GM19452 (cell line): ENCODE measurements around the gene SUFU.

Experiments used
- ATAC-seq: cut with Tn5 transposase; IDR thresholded peaks from one replicate; pipeline ENCODE4 v1.9.1; 2021; ENCODE audit not compliant: unreplicated experiment

SUFU gene

DNA sequence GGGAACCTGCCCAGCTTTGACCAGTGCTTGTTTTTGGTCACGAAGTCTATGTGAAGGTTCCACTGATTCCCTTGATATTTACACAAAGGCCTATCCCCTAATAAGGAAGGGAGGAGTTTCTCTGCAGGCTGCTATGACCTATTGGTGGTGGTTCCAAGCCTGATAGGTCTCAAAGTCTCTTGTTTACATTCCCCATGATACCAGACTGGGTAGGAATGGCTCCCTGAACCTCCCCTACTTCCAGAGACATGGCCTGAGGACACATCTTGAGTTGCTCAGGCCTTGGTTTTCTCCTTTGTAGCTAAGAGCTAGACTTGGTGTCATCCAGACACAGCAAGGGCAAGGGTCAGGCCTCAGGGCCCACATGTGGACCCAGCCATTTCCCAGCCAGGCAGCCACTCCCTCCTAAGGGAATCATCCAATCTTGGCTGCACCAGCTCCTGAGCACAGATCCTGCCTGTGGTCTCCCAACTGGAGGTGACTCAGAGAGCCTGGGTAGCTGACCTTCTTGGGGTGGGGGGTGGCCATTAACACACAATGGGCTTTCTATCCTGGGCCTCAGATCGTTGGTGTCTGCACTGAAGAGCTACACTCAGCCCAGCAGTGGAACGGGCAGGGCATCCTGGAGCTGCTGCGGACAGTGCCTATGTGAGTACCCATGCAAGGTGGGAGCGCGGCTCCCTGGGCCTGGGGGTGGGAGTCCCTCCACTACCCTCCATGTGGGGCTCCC lies 89.5 kb downstream of the SUFU start:
- no peak for ATAC-seq

DNA sequence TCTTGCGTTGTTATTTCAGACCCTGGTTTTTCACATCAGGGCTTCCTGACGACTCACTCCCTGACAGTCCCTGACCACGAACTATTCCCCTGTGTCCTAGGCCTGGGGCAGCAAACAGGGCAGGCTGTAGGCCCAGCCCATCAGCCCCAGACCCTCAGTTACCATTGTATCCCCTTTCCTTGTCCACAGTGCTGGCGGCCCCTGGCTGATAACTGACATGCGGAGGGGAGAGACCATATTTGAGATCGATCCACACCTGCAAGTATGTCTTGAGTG lies 90.0 kb downstream of the SUFU start:
- ATAC-seq: no peak

DNA sequence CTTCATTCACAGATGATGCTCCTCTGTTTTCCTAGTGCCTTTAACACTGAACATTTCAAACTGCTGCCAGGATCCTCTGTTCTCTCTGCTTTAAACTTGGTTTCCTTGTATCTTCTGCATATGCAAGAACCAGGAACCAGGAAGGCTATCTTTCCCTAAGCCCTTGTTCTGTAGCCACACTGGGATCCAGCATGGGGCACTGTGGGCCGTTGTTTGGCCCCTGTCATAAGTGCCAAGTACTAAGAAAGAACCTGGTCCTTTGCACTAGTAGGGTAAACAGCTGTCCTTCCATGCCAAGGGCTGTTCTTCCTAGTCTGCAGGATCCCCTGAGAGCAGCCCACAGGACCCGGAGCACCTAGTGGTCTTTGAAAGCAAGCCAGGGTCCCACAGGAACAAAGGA lies 91.5 kb downstream of the SUFU start:
- no peak for ATAC-seq

DNA sequence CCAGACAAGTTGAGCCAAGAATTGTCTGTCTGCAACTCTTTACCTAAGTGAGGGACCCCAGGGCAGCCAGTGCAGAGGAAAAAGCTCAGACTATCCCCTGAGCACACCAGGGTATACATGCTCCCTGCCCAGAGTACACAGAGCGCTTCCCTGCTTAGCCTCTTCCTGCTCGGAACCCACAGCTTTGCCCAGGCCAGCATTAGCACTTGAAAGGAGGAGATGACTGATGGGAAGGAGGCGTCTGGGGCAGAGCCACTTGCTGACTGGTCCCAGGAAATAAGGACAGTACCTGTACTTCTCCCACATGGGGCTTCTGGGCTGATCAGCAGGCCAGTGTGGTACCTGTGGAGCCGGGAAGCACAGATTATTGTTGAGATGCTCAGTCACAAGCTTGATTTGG lies 92.1 kb downstream of the SUFU start:
- no peak for ATAC-seq

DNA sequence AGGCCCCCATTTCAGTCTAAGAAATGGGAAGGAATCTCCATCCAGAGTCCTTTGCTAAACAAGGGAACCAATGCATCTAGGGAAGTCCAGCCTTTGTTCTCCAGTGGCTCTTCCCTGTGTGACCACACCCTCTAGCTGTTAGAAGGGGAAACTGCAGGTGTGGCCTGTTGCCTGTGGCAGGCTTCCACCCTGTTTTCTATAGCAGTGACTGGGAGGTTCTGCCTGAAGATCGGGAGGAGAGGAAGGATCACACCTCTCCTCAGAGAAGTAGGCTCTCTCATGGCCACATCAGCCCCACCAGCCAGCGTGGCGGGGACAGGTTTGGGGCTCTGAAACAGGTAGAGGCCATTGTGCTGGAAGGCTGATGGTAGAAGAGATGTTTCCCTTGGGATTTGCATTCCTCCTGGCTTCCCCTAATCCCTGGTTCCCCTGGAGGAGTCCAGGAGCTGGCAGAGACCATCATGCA lies 92.8 kb downstream of the SUFU start:
- ATAC-seq: no peak

DNA sequence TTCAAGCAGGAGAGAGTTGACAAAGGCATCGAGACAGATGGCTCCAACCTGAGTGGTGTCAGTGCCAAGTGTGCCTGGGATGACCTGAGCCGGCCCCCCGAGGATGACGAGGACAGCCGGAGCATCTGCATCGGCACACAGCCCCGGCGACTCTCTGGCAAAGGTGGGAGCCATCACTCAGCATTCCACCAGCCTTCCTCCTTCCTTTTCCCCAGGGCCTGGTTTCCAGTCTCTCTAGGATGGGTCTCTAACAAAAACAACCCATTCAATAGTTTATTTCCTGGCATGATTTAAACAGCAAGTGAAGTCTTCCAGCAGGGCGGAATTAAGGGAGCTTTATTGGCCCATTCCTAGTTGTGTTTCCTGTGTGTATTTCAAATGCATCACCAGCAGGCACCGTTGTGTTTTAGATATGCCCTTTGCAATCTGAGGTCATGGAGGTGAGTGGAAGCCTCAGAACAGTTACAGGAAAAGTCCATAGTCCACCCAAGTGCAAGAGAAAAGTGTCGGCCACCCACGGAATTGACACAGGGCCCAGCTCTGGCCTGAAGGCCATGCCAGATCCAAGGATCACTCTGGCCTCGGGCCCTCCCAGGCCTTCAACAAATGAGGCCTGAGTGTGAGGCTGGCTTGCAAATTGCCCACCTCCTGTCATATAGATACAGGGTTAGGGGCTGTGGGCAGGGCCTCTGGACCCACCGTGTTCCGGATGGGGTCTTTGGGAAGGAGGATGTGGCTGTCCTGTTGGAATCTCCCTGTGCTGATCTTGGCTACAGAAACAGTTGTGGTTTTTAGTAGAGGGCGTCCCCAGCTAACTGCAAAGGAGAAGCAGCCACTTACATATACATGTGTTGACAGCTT lies 93.6 kb downstream of the SUFU start:
- ATAC-seq: no peak

DNA sequence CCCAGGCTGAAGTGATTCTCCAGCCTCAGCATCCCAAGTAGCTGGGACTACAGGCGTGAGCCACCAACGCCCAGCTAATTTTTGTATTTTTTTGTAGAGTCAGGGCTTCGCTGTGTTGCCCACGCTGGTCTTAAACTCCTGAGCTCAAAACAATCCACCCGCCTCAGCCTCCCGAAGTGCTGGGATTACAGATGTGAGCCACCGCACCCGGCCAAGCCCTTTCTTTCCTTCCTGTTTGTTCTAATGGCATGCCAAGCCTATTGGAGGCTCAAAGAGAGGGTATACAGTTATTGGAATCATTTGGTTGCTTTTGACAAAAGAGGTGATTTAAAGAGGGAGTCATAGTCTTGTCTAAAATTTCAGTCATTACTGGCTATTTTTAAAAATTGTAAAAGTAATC lies 94.5 kb downstream of the SUFU start:
- ATAC-seq: no peak

DNA sequence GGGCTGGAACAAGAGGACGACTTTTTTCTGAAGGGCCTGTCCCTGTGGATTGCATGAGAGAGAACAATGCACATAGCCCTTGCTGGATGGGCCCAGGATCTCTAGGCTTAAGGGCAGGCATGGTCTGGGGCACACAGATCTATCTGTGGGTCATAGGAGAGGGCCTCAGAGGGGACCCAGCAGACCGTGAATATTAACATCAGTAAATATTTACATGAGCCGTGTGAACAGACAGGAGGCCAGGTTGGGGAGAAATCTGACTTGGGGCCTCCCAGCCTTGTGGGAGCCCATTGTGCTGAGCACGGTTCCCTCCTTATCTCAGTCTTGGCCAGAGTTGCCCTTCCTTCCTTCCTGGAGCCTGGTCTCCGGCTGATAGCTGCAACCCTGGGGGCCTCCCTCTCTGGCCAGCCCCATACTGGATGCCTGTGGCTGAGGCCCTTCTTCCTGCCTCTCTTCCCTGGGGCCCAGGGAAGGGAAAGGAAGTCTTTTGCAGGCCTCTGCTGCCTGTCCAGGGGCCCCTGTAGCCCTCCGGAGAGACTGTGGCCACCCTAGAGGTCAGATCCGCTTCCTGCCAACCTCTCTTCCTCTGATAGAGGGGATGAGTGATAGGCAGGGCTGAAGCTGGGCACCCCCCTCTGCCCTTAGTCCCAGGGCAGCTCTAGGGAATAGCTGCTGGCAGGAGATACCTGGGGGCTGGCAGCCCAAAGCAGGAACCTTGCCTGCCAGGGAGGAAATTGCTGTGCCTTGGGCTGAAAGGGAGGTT lies 96.0 kb downstream of the SUFU start:
- ATAC-seq: no peak

DNA sequence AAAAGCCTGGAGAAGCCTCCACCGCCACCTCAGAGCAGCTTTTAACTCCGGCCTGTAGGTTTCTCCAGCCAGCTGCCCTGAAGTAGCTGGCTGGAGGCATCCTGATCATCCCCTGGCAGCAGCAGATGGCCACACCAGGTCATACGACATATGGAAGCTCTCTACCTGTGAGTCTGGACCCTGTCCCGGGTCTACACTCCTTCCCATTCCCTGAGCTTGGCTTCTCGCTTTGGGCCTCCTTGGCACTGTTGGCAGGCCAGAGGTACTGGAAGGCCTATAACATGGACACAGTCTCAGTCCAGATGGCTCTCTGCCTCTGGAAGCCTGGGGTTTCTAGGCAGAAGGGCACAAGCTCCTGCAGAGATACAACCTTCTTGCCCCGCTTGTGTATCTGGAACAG lies 97.0 kb downstream of the SUFU start:
- ATAC-seq: no peak

DNA sequence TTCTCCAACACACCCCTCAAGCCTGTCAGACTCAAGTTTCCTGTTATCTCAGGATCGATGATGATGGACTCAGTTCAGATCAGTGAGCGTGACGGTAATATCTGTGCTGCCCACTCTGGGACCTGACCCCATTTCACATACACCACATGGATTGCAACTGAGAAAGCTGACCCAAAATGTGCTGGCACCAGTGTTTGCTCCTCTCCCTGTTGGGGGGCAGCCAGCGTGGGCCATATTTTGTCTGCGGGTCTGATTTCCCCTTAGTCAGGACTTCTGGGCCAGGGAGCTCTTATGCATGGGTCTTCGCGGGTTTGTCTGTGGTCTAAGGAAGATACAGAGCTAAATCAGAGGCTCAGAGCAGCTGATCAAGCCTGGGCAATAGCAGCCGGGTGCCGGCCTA lies 97.9 kb downstream of the SUFU start:
- no peak for ATAC-seq

DNA sequence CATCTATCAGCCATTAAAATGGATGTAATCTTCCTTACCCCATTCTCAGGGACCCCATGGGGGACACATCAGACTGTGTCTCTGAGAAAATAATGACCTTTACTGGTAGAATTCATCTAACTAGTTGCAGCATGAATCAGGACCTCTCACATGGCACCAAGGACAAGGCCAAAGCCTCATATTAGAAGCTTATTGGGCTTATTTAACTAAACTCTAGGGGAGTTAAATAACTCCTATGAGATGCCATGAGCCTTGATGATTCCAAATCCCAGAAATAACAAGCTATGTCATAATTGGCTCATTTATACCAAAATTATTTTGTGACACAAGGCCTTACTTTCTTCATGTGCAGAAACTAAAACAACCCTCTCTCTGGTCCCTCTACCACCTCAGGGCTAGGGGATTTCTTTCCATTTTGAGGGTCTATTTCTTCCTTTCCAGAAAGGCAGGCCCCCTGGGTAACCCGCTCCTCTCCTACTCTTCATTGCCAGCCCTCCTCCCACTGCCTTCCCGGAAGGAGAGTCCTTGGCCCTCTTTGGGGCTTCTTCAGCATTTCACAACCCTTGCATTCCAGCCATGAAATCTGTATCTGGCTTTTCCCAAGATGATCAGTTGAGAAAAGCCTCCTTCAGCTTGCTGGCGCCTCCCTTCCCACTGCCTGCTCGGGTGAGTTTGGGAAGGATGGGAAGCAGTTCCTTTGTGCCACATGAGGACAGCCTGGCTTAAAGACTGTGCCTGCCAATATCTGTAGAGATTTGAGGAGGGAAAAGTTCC lies 98.7 kb downstream of the SUFU start:
- ATAC-seq: no peak

DNA sequence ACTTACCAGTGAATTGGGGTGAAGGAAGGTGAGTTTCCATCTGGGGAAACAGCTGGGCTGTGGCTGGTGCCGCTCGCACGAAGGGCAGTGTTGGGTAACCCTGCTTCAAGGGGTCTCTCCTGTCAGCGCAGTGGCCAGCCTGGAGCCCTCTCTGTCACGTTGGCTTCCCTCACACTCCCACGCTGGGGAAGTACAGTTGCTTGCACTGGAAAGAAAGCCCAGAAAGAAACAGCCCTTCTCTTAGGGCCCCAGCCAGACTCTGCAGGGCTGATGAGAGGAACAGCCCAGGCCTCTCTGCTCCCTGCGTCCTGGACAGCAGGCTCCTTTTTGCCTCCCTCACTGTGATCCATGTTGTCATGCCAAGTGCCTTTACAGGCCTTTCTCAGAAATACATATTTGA lies 100.2 kb downstream of the SUFU start:
- no peak for ATAC-seq

DNA sequence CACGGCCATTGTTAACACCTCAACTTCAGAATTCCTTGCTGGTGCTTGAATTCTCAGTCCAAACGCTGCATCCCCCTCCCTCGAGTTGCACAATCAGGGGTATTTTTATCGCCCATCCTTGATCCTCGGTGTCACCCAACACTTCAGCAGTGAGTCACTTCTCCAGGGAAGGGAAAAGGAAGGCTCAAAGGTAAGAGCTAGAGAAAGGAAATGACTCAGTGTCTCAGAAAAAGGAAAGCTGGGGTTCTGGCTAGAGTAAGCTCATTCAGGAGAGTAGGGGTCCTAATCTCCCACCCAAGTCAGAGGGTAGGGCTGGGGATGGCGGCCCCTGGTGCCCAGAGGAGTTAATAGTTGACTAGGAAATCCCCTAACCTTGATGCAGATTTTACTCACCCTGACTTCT lies 100.7 kb downstream of the SUFU start:
- no peak for ATAC-seq

DNA sequence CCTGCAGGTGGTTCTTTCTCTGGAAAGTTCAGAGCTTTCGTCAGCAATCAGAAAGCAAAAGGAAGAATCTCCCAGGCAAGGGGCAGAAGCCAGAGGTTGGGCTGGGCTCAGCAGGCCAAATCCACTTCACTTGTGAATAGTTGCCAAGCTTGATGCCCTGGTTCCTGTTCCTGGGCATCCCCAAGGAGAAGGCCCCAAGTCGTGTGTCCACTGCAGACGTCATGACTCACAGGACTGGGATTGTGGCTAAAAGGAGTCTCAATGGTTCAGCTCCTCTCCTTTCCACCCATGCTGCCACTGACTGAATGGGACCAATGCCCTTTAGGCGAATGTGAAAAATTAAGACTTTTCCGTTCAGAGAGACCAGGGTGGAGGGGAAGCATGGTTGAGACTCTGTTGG lies 101.9 kb downstream of the SUFU start:
- ATAC-seq: no peak

DNA sequence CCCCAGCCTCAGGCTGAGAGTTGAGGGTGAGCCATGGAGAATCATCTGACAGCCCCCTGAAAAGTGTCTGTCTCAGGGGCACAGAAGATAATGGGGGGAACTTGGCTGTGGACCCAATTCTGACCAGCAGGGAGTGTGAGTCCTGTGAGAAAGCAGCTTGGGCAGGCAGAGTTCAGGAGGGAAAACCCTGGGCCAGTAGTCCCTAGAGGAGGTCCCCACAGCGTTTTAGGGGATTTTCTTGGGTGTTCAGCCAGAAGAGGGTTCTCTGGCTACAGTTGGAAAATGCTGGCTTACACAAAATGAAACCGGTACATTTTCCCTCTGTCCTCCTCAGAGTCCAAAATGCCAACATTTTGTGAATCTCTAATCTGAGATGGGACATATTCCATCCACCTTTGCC lies 104.7 kb downstream of the SUFU start:
- ATAC-seq: no peak

DNA sequence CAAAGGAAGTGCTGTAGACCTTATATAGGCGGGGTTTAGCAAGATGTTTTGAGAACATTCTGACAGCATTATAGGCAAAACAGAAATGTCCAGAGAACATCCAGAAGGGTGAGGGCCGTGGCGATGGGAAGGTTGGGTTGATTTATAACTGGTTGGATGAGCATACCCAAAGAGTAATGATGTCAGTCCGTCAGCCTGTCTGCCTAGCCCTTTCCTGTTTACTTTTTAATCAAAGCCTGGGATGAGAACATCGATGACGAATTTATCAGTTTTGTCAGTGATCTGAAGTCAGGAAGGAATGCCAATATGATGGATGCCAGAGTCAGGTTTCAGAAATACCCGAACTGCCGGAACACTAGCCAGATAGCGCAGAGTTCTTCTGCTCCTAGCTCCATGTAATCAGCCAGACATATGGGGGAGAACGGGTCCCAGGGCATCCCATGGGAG lies 106.7 kb downstream of the SUFU start:
- ATAC-seq: no peak

DNA sequence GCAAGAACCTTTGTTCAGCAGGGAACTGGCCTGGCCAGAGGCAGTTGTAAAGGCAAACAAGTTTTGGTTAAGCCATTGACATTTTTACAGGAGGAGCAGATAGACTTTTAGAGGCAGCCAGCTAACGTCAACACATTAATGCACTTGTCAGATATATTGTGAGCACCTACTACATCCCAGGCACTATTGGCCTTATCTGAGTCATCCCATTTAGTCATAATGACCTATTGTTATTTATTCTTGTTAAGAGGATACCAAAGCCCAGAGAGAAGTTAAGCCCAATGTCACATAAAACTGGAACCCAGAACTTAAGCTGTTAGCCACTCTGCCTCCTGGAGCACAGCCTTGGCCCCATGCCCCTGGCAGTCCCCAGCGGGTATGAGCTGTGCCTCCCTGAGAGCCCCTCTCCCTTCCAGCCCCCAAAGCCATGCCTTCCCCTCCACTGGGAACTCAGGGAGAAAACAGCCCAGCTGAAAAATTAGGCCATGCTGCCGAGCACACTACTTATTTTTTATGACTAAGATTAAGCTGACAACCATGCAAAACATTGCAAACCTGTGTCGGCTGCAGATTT lies 107.8 kb downstream of the SUFU start:
- ATAC-seq: no peak

DNA sequence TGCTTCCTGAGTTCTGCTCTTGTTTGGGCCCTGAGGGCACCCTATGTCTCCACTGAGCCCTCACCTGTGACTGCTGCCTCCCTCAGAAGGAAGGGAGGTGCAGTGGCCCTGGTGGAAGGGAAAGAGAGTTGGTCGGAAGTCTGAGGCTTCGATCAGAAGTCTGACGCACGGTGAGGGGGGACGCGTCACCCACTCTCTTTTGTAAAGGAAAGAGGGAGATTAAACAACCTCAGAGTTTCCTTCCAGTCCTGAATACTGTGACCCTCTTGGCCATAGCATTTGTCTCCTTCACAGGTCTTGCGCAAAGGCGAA lies 109.1 kb downstream of the SUFU start:
- no peak for ATAC-seq

DNA sequence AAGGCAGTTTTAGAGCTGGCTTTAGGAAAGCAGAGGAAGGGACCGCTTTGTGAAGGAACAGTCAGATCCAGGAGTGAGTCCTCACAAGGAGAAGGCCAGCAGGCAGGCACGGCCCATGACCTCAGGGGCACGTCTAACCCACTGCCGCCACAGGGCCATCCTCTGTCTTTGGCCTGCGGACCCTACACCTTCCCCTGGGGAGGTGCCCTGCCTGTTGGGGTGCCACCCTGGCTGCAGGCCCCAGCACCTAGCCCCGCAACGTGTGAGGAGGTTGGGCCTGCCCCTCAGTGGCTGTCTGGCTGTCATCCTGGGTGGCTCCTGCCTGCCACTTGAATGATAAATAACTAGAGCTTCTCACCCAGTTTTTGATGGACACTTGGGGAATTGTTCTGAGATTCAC lies 109.5 kb downstream of the SUFU start:
- no peak for ATAC-seq

DNA sequence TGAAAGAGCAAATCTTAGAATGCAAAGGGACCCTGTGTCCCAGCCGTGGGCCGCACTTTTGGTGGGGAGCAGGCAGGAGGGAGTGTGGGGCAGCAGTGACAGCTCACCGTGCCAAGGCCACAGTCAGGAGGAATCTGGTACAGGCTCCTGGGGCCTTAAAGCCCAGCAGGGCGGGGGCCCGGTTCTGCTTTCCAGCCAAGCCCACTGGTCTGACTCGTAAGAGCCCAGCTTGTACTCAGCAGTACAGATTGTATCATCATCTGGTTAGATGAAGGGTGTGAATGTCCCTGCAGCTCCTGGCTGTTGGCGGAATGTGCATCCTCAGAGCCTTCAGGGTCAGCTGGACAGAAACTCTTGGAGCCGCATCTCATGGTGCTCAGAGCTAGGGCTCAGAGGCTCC lies 110.0 kb downstream of the SUFU start:
- ATAC-seq: no peak

DNA sequence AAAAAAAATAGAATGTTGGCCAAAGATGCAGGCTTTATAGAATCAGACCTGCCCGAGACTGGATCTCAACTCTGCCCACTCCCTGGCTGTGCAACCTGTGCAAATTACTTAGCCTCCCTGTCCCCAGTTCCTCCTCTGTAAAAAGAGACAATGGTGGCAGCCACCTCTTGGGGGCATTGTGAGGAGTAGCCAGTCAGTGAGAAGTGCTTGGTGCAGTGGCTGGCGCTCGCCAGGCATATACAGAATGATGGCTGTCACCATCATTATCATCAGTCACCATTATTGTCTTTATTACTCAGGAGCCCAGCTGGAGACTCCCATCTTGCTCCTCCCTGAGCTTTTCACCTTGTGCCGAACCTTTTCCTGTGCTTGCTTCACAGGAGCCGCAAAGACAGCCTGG lies 111.1 kb downstream of the SUFU start:
- ATAC-seq: no peak
